ENCODE data around the gene CAMK1. TPM values are rescaled to one million over a fixed set of nuclear protein-coding genes. Genes with fewer than 3 reads are reported as not detected.
A peak's percentile ranks its signal among the peaks of the same experiment; 100 is the strongest.

CAMK1 gene
- total RNA-seq, 1 experiment from 2014 or later: 9.7 TPM

GRCh38 chr3:9791790-9792404 lies 22.1 kb upstream of the CAMK1 start:
- Histone ChIP-seq H3K27me3 (replicated peaks; ENCODE audit: control insufficient read depth, insufficient read depth, low read length) (no peaks in the 10 kb centered on the region), H3K36me3 (ENCODE audit: control insufficient read depth, insufficient read depth, low read length) (peaks cover 3% of the 10 kb centered on the region), H3K4me1 (0 out of 2 replicates have a peak, but pooled peaks cover 6% of the 10 kb centered on the region), H3K4me3 (ENCODE audit: low read depth, low read length) (peak overlapping the region; percentile 80), H3K9me3 (no peaks in the 10 kb centered on the region)
- H3K4me1 Mint-ChIP-seq (ENCODE audit: low read depth, unreplicated experiment): peaks cover 12% of the 10 kb centered on the region
- no peaks in the 10 kb centered on the region for H3K9me3 Mint-ChIP-seq (ENCODE audit: unreplicated experiment)
- BruUV-seq (replicated peaks): TSS peak; percentile 64
- intact Hi-C loops (cut with micrococcal nuclease; ENCODE audit: unreplicated experiment): loop anchor here (1.0 kb wide), 1 partner anchor 42 kb away; no protein-coding TSS in a partner anchor
- TF ChIP-seq CTCF (IDR thresholded peaks at IDR 0.05; ENCODE audit: insufficient read depth in 1 of 2, low read depth in 1 of 2, low read length in 1 of 2, severe bottlenecking in 1 of 2, unreplicated experiment in 1 of 2): no peak
- no peaks in the 10 kb centered on the region for H3K27me3 Mint-ChIP-seq (ENCODE audit: insufficient read depth, unreplicated experiment)
- CTCF ChIA-PET: interaction anchor here (1.3 kb wide), 1 partner anchor 60 kb away, joined by 4 read pairs; the partner anchor contains the start of gene BRPF1
- H3K4me3 Mint-ChIP-seq (ENCODE audit: unreplicated experiment): peak overlapping the region; percentile 92
- H3K36me3 Mint-ChIP-seq (ENCODE audit: insufficient read depth, unreplicated experiment): peaks cover 75% of the 10 kb centered on the region
- no peak for DNase-seq
- POLR2A ChIA-PET: interaction anchor here (1.0 to 1.4 kb wide), 5 partner anchors 42 to 456 kb away, joined by 3 to 14 read pairs (median 3); partner anchors contain the start of genes FANCD2, MTMR14, OGG1 and TATDN2
- peak overlapping the region; percentile 100 for H3K27ac Mint-ChIP-seq (ENCODE audit: unreplicated experiment)

GRCh38 chr3:9791127-9791526 lies 21.4 kb upstream of the CAMK1 start:
- no TSS peak for BruUV-seq (replicated peaks)
- H3K36me3 Mint-ChIP-seq (ENCODE audit: insufficient read depth, unreplicated experiment): peaks cover 75% of the 10 kb centered on the region
- intact Hi-C loops (cut with micrococcal nuclease; ENCODE audit: unreplicated experiment): no loop called here
- peaks cover 3% of the 10 kb centered on the region for H3K36me3 ChIP-seq (ENCODE audit: control insufficient read depth, insufficient read depth, low read length)
- no peaks in the 10 kb centered on the region for H3K9me3 ChIP-seq
- no peak overlapping the region for H3K4me3 ChIP-seq (ENCODE audit: low read depth, low read length)
- 0 out of 2 replicates have a peak, but pooled peaks cover 6% of the 10 kb centered on the region for H3K4me1 ChIP-seq
- peaks cover 12% of the 10 kb centered on the region for H3K4me1 Mint-ChIP-seq (ENCODE audit: low read depth, unreplicated experiment)
- ChIA-PET CTCF (no interaction called here), POLR2A (no interaction called here)
- H3K4me3 Mint-ChIP-seq (ENCODE audit: unreplicated experiment): no peak overlapping the region
- no peak for DNase-seq
- no peak for TF ChIP-seq CTCF (IDR thresholded peaks at IDR 0.05; ENCODE audit: insufficient read depth in 1 of 2, low read depth in 1 of 2, low read length in 1 of 2, severe bottlenecking in 1 of 2, unreplicated experiment in 1 of 2)
- H3K27me3 ChIP-seq (replicated peaks; ENCODE audit: control insufficient read depth, insufficient read depth, low read length): no peaks in the 10 kb centered on the region
- H3K9me3 Mint-ChIP-seq (ENCODE audit: unreplicated experiment): no peaks in the 10 kb centered on the region
- no peaks in the 10 kb centered on the region for H3K27me3 Mint-ChIP-seq (ENCODE audit: insufficient read depth, unreplicated experiment)
- no peak overlapping the region for H3K27ac Mint-ChIP-seq (ENCODE audit: unreplicated experiment)

- Mint-ChIP-seq H3K36me3 (ENCODE audit: insufficient read depth, unreplicated experiment) (peaks cover 67% of the 10 kb centered on the region), H3K27ac (ENCODE audit: unreplicated experiment) (no peak overlapping the region), H3K9me3 (ENCODE audit: unreplicated experiment) (no peaks in the 10 kb centered on the region), H3K4me3 (ENCODE audit: unreplicated experiment) (no peak overlapping the region), H3K27me3 (ENCODE audit: insufficient read depth, unreplicated experiment) (no peaks in the 10 kb centered on the region), H3K4me1 (ENCODE audit: low read depth, unreplicated experiment) (peaks cover 12% of the 10 kb centered on the region)
- intact Hi-C loops (cut with micrococcal nuclease; ENCODE audit: unreplicated experiment): no loop called here
- Histone ChIP-seq H3K27me3 (replicated peaks; ENCODE audit: control insufficient read depth, insufficient read depth, low read length) (no peaks in the 10 kb centered on the region), H3K36me3 (ENCODE audit: control insufficient read depth, insufficient read depth, low read length) (peaks cover 3% of the 10 kb centered on the region), H3K4me3 (ENCODE audit: low read depth, low read length) (no peak overlapping the region), H3K4me1 (0 out of 2 replicates have a peak, but pooled peaks cover 6% of the 10 kb centered on the region), H3K9me3 (no peaks in the 10 kb centered on the region)
- no TSS peak for BruUV-seq (replicated peaks)
- no peak for TF ChIP-seq CTCF (IDR thresholded peaks at IDR 0.05; ENCODE audit: insufficient read depth in 1 of 2, low read depth in 1 of 2, low read length in 1 of 2, severe bottlenecking in 1 of 2, unreplicated experiment in 1 of 2)
- no peak for DNase-seq
- CTCF ChIA-PET: no interaction called here
- POLR2A ChIA-PET: no interaction called here
Measured at GRCh38 chr3:9787714-9788113, 18.0 kb upstream of the CAMK1 start.

Data from Caco-2 (cell line).